GM23338 (cell line): ENCODE measurements around the gene CDH4. TPM values are rescaled to one million over a fixed set of nuclear protein-coding genes. Genes with fewer than 3 reads are reported as not detected.

ENCODE experiments used
- ZNF331 ChIP-seq: fragments of 250-450 bp; sonication (Bioruptor Pico); IDR thresholded peaks from 2 replicates; pipeline ENCODE4 v1.5.0; 2020; ENCODE audit warnings: low read depth, mild to moderate bottlenecking, moderate library complexity
- polyA plus RNA-seq: library from polyadenylated mRNA; unstranded; fragments of >200 nt; fragmentation: Nextera tagmentation; extraction: Ambion mirVana; gene quantifications from 2 replicates; pipeline ENCODE4 v1.2.1, GENCODE V29; 2016
- total RNA-seq: library from RNA; depleted of rRNA; stranded (reverse); fragments of >200 nt; shearing (Covaris generic); gene quantifications from 2 replicates; pipeline ENCODE4 v1.2.3, GENCODE V29; 2014
- TF ChIP-seq, protein P1 (sequence below): fragments of 250-450 bp; sonication (Bioruptor Pico); IDR thresholded peaks from 2 replicates; pipeline ENCODE4 v1.5.0; 2020; ENCODE audit warnings: mild to moderate bottlenecking, moderate library complexity
- TF ChIP-seq, protein P2 (sequence below): IDR thresholded peaks from one replicate; pipeline ENCODE4 v1.6.1; 2018; ENCODE audit warnings: antibody characterized with exemption; ENCODE audit not compliant: unreplicated experiment
- TF ChIP-seq, protein P3 (sequence below): IDR thresholded peaks from 2 replicates; pipeline ENCODE4 v1.6.1; 2016; ENCODE audit warnings: antibody characterized with exemption

The CDH4 gene
- total and polyA plus RNA-seq, 2 experiments from 2014 or later: 1.2 to 4.2 TPM

DNA sequence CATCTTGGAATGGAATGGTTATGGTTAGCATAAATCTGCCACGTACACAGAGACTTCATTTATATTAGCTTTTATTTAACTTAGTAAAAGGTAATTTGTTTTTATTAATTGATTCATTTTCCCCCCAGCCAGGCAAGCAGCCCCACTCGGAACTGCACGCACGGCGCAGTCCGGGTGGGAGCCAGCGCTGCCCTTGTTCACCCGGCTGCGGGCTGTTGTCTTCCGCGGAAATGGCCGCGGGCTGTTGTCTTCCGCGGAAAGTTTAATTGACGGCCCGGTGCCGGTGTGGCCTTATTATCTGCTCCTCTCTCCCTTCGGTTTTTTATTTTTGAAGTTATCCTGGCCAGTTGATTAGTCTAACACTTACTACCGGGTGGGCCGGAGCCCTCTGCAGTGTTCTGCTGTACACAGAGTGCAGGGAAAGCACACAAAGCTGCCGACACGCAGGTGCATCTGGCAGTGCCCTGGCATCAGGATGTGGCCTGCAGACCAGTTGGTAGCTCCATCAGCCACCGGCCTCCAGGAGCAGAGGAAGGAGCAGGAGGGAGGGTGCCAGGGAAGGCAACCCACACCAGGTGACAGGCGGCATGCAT, 270.5 kb downstream of the CDH4 start (continued):
- TF ChIP-seq, protein P1, sequence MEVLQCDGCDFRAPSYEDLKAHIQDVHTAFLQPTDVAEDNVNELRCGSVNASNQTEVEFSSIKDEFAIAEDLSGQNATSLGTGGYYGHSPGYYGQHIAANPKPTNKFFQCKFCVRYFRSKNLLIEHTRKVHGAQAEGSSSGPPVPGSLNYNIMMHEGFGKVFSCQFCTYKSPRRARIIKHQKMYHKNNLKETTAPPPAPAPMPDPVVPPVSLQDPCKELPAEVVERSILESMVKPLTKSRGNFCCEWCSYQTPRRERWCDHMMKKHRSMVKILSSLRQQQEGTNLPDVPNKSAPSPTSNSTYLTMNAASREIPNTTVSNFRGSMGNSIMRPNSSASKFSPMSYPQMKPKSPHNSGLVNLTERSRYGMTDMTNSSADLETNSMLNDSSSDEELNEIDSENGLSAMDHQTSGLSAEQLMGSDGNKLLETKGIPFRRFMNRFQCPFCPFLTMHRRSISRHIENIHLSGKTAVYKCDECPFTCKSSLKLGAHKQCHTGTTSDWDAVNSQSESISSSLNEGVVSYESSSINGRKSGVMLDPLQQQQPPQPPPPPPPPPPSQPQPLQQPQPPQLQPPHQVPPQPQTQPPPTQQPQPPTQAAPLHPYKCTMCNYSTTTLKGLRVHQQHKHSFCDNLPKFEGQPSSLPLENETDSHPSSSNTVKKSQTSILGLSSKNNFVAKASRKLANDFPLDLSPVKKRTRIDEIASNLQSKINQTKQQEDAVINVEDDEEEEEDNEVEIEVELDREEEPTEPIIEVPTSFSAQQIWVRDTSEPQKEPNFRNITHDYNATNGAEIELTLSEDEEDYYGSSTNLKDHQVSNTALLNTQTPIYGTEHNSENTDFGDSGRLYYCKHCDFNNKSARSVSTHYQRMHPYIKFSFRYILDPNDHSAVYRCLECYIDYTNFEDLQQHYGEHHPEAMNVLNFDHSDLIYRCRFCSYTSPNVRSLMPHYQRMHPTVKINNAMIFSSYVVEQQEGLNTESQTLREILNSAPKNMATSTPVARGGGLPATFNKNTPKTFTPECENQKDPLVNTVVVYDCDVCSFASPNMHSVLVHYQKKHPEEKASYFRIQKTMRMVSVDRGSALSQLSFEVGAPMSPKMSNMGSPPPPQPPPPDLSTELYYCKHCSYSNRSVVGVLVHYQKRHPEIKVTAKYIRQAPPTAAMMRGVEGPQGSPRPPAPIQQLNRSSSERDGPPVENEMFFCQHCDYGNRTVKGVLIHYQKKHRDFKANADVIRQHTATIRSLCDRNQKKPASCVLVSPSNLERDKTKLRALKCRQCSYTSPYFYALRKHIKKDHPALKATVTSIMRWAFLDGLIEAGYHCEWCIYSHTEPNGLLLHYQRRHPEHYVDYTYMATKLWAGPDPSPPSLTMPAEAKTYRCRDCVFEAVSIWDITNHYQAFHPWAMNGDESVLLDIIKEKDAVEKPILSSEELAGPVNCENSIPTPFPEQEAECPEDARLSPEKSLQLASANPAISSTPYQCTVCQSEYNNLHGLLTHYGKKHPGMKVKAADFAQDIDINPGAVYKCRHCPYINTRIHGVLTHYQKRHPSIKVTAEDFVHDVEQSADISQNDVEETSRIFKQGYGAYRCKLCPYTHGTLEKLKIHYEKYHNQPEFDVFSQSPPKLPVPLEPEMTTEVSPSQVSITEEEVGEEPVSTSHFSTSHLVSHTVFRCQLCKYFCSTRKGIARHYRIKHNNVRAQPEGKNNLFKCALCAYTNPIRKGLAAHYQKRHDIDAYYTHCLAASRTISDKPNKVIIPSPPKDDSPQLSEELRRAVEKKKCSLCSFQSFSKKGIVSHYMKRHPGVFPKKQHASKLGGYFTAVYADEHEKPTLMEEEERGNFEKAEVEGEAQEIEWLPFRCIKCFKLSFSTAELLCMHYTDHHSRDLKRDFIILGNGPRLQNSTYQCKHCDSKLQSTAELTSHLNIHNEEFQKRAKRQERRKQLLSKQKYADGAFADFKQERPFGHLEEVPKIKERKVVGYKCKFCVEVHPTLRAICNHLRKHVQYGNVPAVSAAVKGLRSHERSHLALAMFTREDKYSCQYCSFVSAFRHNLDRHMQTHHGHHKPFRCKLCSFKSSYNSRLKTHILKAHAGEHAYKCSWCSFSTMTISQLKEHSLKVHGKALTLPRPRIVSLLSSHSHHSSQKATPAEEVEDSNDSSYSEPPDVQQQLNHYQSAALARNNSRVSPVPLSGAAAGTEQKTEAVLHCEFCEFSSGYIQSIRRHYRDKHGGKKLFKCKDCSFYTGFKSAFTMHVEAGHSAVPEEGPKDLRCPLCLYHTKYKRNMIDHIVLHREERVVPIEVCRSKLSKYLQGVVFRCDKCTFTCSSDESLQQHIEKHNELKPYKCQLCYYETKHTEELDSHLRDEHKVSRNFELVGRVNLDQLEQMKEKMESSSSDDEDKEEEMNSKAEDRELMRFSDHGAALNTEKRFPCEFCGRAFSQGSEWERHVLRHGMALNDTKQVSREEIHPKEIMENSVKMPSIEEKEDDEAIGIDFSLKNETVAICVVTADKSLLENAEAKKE: no peak
- TF ChIP-seq ZNF331 (CRISPR knock-in tag): no peak
- TF ChIP-seq, protein P2, sequence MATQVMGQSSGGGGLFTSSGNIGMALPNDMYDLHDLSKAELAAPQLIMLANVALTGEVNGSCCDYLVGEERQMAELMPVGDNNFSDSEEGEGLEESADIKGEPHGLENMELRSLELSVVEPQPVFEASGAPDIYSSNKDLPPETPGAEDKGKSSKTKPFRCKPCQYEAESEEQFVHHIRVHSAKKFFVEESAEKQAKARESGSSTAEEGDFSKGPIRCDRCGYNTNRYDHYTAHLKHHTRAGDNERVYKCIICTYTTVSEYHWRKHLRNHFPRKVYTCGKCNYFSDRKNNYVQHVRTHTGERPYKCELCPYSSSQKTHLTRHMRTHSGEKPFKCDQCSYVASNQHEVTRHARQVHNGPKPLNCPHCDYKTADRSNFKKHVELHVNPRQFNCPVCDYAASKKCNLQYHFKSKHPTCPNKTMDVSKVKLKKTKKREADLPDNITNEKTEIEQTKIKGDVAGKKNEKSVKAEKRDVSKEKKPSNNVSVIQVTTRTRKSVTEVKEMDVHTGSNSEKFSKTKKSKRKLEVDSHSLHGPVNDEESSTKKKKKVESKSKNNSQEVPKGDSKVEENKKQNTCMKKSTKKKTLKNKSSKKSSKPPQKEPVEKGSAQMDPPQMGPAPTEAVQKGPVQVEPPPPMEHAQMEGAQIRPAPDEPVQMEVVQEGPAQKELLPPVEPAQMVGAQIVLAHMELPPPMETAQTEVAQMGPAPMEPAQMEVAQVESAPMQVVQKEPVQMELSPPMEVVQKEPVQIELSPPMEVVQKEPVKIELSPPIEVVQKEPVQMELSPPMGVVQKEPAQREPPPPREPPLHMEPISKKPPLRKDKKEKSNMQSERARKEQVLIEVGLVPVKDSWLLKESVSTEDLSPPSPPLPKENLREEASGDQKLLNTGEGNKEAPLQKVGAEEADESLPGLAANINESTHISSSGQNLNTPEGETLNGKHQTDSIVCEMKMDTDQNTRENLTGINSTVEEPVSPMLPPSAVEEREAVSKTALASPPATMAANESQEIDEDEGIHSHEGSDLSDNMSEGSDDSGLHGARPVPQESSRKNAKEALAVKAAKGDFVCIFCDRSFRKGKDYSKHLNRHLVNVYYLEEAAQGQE: no peak
- TF ChIP-seq, protein P3, sequence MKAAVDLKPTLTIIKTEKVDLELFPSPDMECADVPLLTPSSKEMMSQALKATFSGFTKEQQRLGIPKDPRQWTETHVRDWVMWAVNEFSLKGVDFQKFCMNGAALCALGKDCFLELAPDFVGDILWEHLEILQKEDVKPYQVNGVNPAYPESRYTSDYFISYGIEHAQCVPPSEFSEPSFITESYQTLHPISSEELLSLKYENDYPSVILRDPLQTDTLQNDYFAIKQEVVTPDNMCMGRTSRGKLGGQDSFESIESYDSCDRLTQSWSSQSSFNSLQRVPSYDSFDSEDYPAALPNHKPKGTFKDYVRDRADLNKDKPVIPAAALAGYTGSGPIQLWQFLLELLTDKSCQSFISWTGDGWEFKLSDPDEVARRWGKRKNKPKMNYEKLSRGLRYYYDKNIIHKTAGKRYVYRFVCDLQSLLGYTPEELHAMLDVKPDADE: no peak
